Esophagus muscularis mucosa (tissue), 4 donors: Measurements from ENCODE around the gene RNF13. TPM values are rescaled to one million over a fixed set of nuclear protein-coding genes. Genes with fewer than 3 reads are reported as not detected.

ENCODE experiments used
- DNase-seq: peaks from one replicate; pipeline ENCODE4 v3.0.0-alpha.2; 2017; ENCODE audit errors: extremely low spot score
- H3K27ac ChIP-seq, 4 donors: fragments of 200-600 bp; sonication (generic); replicated peaks in 1 of 4; 1 replicate in 3 of 4; 2 replicates in 1 of 4; pipeline ENCODE4 v1.5.1; 2016 to 2019; ENCODE audit warnings: mild to moderate bottlenecking in 1 of 4
- H3K27me3 ChIP-seq, 4 donors: fragments of 200-600 bp; sonication (generic); one replicate each; pipeline versions ENCODE4 v1.5.1 to v1.6.0; 2016 to 2019
- H3K36me3 ChIP-seq, 4 donors: fragments of 200-600 bp; sonication (generic); one replicate each; pipeline ENCODE4 v1.5.1; 2016 to 2019
- H3K4me1 ChIP-seq, 4 donors: fragments of 200-600 bp; sonication (generic); one replicate each; pipeline ENCODE4 v1.5.1; 2016 to 2019
- H3K4me3 ChIP-seq, 4 donors: fragments of 200-600 bp; sonication (generic); 1 replicate in 2 of 4; 2 replicates in 2 of 4; pipeline ENCODE4 v1.5.1; 2016 to 2019; ENCODE audit warnings: mild to moderate bottlenecking in 4 of 4, moderate library complexity in 1 of 4
- H3K9me3 ChIP-seq, 4 donors: fragments of 200-600 bp; sonication (generic); 1 replicate in 3 of 4; 2 replicates in 1 of 4; pipeline ENCODE4 v1.5.1; 2016 to 2019
- EP300 ChIP-seq: sonication (generic); formaldehyde crosslinking; IDR thresholded peaks from one replicate; pipeline ENCODE4 v1.6.1; 2017; ENCODE audit warnings: antibody characterized with exemption
- POLR2A ChIP-seq: fragments of 450-650 bp; IDR thresholded peaks from one replicate; pipeline ENCODE4 v1.6.1; 2017; ENCODE audit warnings: antibody characterized with exemption, moderate library complexity, mild to moderate bottlenecking, low read depth
- POLR2AphosphoS5 ChIP-seq, 2 donors: sonication (generic); formaldehyde crosslinking; IDR thresholded peaks; one replicate each; pipeline ENCODE4 v1.6.1; 2017; ENCODE audit warnings: antibody characterized with exemption in 2 of 2
- WGBS: methylation state at CpG from one replicate; pipeline ENCODE4 v1.1.5; 2018; 5-methylcytosine and 5-hydroxymethylcytosine counted together
- intact Hi-C: fragments of 100-400 bp; cut with DNase I; formaldehyde crosslinking; loops from one replicate; pipeline ENCODE4 v1.15.1; 2023
- total RNA-seq, 4 donors: library from RNA; depleted of rRNA; stranded (reverse); fragments of >200 nt; gene quantifications; one replicate each; pipeline versions ENCODE4 v1.1.0 to v1.2.1, GENCODE V29; 2016
- TF ChIP-seq, protein P1 (sequence below), 3 experiments: fragments of 200-600 bp in 2 of 3; fragments of 450-650 bp in 1 of 3; sonication (generic) in 2 of 3; IDR thresholded peaks; one replicate each; pipeline ENCODE4 v1.5.1; 2017 to 2019; ENCODE audit warnings: antibody characterized with exemption in 3 of 3, mild to moderate bottlenecking in 2 of 3, moderate library complexity in 1 of 3

The RNF13 gene
- total RNA-seq, 4 donors from 2014 or later, result 52.9 to 95.1 (median 78.2) TPM

DNA sequence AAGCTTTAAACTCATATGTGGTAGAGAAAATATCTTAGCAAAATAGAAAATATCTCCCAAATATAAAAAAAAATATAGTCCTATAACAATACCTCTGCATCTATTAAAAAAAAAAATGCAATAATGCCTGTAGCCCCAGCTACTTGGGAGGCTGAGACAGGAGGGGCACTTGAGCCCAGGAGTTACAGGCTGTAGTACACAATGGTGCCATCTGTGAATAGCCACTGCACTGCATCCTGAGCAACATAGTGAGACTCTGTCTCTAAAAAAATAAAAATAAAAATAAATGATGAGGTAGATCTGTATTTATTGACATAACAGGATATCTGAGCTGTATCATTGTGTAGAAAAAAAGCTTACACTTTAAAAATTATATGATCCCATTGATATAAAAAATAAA lies 87.3 kb downstream of the RNF13 start:
- H3K4me1 ChIP-seq, result peaks cover 0 to 12% (median 8%) of the 10 kb centered on the region in 4 donors
- no peak overlapping the region for H3K27ac ChIP-seq
- peaks cover 0 to 11% (median 0%) of the 10 kb centered on the region in 4 donors for H3K36me3 ChIP-seq
- H3K9me3 ChIP-seq, result no peaks in the 10 kb centered on the region
- H3K27me3 ChIP-seq, result no peaks in the 10 kb centered on the region
- TF ChIP-seq EP300 (no peak), POLR2AphosphoS5 (IDR thresholded peaks at IDR 0.05) (no peak), POLR2A (no peak)
- TF ChIP-seq, protein P1, sequence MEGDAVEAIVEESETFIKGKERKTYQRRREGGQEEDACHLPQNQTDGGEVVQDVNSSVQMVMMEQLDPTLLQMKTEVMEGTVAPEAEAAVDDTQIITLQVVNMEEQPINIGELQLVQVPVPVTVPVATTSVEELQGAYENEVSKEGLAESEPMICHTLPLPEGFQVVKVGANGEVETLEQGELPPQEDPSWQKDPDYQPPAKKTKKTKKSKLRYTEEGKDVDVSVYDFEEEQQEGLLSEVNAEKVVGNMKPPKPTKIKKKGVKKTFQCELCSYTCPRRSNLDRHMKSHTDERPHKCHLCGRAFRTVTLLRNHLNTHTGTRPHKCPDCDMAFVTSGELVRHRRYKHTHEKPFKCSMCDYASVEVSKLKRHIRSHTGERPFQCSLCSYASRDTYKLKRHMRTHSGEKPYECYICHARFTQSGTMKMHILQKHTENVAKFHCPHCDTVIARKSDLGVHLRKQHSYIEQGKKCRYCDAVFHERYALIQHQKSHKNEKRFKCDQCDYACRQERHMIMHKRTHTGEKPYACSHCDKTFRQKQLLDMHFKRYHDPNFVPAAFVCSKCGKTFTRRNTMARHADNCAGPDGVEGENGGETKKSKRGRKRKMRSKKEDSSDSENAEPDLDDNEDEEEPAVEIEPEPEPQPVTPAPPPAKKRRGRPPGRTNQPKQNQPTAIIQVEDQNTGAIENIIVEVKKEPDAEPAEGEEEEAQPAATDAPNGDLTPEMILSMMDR (IDR thresholded peaks at IDR 0.05), result no peak
- no peak overlapping the region for H3K4me3 ChIP-seq
- intact Hi-C loops, result no loop called here
- DNase-seq, result no peak

GRCh38 chr3:149901770-149902169 lies 88.8 kb downstream of the RNF13 start:
- H3K36me3 ChIP-seq, result no peaks in the 10 kb centered on the region
- no peaks in the 10 kb centered on the region for H3K27me3 ChIP-seq
- no peak for DNase-seq
- no peak overlapping the region for H3K27ac ChIP-seq
- TF ChIP-seq POLR2AphosphoS5 (IDR thresholded peaks at IDR 0.05) (no peak), POLR2A (no peak), EP300 (no peak)
- TF ChIP-seq, protein P1 (IDR thresholded peaks at IDR 0.05), result no peak
- intact Hi-C loops, result no loop called here
- H3K9me3 ChIP-seq, result no peaks in the 10 kb centered on the region
- H3K4me3 ChIP-seq, result no peak overlapping the region
- H3K4me1 ChIP-seq, result peaks cover 0 to 12% (median 8%) of the 10 kb centered on the region in 4 donors

DNA sequence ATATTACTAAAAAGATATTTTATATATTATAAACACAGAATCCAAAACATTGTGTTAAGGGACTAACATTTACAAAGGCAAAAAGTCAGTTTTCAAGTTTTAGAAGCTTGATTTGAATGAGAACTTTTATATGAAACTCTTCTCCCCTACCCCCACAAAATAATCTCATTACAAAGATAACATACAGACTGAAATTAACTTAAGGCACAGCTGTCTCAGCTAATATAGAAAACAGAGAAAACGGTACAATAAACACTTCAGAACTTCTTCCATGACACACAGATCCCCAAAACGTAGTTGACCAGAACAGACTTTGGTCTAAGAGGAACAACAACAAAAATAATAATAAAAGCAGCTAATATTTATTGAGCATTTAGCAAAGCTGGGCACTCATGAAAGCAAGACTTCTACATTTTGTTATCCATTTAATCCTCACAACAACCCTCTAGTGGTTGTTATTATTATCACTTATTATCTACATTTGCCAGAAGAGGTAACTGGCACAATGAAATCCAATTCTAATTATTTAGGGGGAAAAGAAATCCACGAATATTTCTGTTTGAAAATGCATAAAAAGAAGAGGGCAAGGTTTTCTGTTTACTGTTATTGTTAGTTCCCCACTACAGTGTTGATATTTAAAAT lies 89.6 kb downstream of the RNF13 start:
- Histone ChIP-seq H3K27me3 (no peaks in the 10 kb centered on the region), H3K9me3 (no peaks in the 10 kb centered on the region), H3K4me3 (no peak overlapping the region), H3K36me3 (no peaks in the 10 kb centered on the region), H3K4me1 (peaks cover 0 to 12% (median 7%) of the 10 kb centered on the region in 4 donors), H3K27ac (no peak overlapping the region)
- WGBS, result 75% methylated on average over 3 of the region's 3 CpGs
- no peak for TF ChIP-seq POLR2A
- TF ChIP-seq, protein P1 (IDR thresholded peaks at IDR 0.05), result peak in 1 of 3 experiments; percentile 28
- no peak for DNase-seq
- intact Hi-C loops, result no loop called here

- H3K9me3 ChIP-seq, result no peaks in the 10 kb centered on the region
- no peak overlapping the region for H3K4me3 ChIP-seq
- H3K4me1 ChIP-seq, result peaks cover 0 to 7% (median 6%) of the 10 kb centered on the region in 4 donors
- TF ChIP-seq, protein P1 (IDR thresholded peaks at IDR 0.05), result no peak
- no peak for TF ChIP-seq EP300
- H3K27me3 ChIP-seq, result no peaks in the 10 kb centered on the region
- H3K27ac ChIP-seq, result no peak overlapping the region
- no peaks in the 10 kb centered on the region for H3K36me3 ChIP-seq
- no peak for DNase-seq
- intact Hi-C loops, result no loop called here
Observed at GRCh38 chr3:149906036-149906435, 93.0 kb downstream of the RNF13 start.

DNA sequence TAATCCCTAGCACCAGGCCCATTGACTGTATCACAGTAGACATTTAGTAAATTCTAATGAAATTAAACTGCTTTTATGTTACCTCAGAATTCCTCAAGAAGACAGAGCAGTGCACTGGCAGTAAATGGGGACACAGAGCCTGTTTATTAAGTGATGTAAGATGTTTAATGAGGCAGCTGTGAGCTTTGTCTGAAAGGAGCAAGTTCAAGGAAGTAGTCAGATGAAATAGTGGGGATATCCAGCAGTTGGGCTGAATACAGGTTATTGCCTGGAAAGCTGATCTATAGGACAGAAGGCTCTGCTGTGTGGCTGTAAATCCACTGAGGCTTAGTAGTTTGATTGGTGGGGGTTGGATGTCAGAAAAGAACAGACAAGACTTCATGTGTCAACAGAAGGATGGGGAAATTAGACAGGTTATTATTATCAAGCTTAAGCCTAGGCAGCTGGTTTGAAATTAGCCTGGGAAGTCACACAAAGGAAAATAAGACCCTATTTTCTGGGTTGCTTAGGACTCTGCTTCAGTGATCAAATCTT lies 95.5 kb downstream of the RNF13 start:
- Histone ChIP-seq H3K9me3 (no peaks in the 10 kb centered on the region), H3K27me3 (no peaks in the 10 kb centered on the region), H3K4me1 (peaks cover 0 to 7% (median 6%) of the 10 kb centered on the region in 4 donors), H3K36me3 (peaks cover 0 to 13% (median 3%) of the 10 kb centered on the region in 4 donors), H3K27ac (no peak overlapping the region), H3K4me3 (no peak overlapping the region)
- TF ChIP-seq POLR2AphosphoS5 (IDR thresholded peaks at IDR 0.05) (no peak), POLR2A (no peak), EP300 (no peak)
- TF ChIP-seq, protein P1 (IDR thresholded peaks at IDR 0.05), result no peak
- intact Hi-C loops, result no loop called here
- no peak for DNase-seq
